Measurements from ENCODE around the gene CSNK1G2.

GRCh38 chr19:1921326-1921725 is 19.6 kb upstream of the CSNK1G2 start:
- TF ChIP-seq CTCF (IDR thresholded peaks at IDR 0.05) (no peak), POLR2A (IDR thresholded peaks at IDR 0.05) (no peak)
